Peyer's patch (tissue), 4 donors: Measurements from ENCODE around the gene IGSF9B.

Source experiments
- CTCF ChIP-seq, 6 experiments: fragments of 450-650 bp in 4 of 6; fragments of 200-600 bp in 2 of 6; sonication (generic) in 1 of 6; IDR thresholded peaks; one replicate each; pipeline ENCODE4 v1.5.1; 2017 to 2019; ENCODE audit warnings: antibody characterized with exemption in 6 of 6, mild to moderate bottlenecking in 3 of 6, moderate library complexity in 1 of 6
- POLR2A ChIP-seq, 2 donors: fragments of 450-650 bp; IDR thresholded peaks; one replicate each; pipeline ENCODE4 v1.5.1; 2017; ENCODE audit warnings: antibody characterized with exemption in 2 of 2, mild to moderate bottlenecking in 2 of 2, moderate library complexity in 2 of 2

- TF ChIP-seq CTCF (IDR thresholded peaks at IDR 0.05) = no peak
- TF ChIP-seq POLR2A (IDR thresholded peaks at IDR 0.05) = no peak
Observed at GRCh38 chr11:133922078-133922870, 34.5 kb downstream of the IGSF9B start.
